GM21717 (cell line): ENCODE measurements around the gene RALBP1.

ENCODE experiments used
- ATAC-seq: cut with Tn5 transposase; IDR thresholded peaks from one replicate; pipeline ENCODE4 v1.9.1; 2021; ENCODE audit warnings: mild to moderate bottlenecking, moderate library complexity; ENCODE audit not compliant: unreplicated experiment

RALBP1 gene

DNA sequence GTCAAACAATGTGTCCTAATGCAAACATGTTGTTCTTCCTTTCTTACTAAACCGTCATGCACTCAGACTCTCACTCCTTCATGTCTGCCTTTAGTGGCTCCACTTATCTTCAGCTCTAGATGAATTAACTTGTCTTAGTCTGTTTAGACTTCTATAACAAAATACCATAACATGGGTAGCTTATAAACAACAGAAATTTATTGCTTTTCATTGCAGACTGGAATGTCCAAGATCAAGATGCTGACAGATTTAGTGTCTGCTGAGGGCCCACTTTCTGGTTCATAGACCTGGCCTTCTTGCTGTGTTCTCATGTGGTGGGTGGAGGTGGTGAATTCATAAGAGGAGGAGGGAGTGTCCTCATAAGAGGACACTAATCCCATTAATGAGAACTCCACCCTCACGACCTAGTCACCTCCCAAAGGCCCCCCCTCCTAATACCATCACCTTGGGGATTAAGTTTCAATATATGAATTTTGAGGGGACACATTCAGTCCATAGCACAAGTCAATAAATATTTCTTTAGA, 32.3 kb downstream of the RALBP1 start:
- ATAC-seq, result no peak

DNA sequence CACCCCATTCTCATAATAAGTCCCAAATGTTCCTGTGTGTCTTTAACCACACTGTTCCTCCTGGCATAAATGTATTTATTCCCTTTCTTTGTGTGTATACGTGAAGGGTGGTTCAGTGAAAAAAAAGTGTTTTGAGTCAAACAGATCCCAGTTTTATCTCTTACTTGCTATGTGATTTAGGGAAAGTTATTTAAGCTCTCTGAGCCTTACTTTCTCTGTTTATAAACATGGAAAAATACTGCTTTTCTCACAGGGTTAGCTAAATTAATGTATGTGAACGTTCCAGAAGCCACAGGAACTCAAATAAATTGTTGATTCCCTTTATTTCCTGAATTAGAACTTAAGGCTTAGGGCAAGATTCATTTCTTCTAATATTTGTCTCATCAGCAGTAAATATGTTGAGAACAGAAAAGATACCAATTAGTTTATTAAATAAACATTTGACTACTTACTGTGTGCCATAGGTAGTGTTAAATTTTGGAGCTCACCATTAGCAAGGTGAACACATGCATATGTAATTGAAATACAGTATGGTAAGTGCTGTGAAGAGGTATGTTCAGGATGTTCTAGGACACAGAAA, 33.2 kb downstream of the RALBP1 start:
- ATAC-seq, result no peak

DNA sequence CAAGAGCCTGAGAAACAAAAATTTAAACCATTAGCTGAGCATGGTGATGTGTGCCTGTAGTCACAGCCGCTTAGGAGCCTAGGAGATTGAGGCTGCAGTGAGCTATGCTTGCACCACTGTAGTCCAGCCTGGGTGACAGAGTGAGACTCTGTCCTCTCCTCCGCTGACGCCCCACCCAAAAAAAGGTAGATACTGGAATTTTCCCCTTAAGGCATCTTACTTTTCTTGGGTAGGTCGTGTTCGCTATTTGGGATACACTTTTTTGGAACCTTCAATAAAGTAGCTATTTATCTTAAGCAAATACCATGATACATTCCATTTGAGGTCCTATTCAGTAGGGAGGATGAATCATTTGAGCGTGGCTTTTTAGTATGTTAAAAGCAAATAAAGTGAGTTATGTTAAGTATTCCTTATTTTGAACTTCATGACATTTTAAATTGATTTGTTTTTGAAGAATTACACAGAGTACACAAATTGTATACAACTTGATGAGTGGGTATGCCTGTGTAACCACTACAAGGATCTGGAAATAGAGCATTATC, 38.7 kb downstream of the RALBP1 start:
- no peak for ATAC-seq

DNA sequence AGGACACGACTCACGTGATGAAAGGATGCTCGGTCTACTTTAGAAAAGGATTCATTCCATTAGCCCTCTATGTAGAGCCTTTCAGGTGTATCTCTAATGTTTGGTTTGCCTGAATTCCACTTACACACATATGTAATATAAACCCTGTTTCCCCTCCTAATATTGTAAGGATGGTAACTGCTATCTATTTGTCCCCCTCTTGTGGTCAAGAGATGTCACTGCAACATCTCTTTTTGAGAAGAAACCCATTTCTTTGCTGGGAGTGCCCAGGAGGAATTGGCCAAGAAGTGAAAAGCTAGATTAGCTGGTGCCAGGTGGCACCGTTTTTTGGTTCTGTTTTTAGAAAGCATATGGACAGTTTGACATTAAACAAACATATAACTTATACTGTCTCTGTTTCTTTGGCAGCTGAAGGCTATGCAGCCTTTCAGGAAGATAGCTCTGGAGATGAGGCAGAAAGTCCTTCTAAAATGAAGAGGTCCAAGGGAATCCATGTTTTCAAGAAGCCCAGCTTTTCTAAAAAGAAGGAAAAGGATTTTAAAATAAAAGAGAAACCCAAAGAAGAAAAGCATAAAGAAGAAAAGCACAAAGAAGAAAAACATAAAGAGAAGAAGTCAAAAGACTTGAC, 41.2 kb downstream of the RALBP1 start:
- no peak for ATAC-seq

GRCh38 chr18:9517869-9518268, 42.6 kb downstream of the RALBP1 start:
- no peak for ATAC-seq

- no peak for ATAC-seq
These were observed 44.1 kb downstream of the RALBP1 start for GRCh38 chr18:9519399-9519798.

GRCh38 chr18:9520666-9521065, 45.4 kb downstream of the RALBP1 start:
- ATAC-seq, result no peak

DNA sequence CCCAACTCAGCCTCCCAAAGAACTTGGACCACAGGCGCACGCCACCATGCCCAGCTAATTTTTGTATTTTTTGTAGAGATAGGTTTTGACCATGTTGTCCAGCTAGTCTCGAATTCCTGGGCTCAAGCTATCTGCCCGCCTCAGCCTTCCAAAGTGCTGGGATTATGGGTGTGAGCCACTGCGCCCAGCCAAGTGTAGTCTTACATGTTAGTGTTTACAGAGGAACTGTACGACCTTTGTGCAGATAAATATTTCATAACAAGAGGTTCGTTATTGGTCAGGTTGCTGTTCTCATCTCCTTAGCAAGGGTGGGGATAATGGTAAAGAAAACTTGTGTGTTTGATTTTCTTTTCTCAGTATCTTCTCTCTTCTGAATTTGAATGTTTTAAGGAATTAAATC, 46.5 kb downstream of the RALBP1 start:
- no peak for ATAC-seq

- ATAC-seq, result no peak
These were observed 47.6 kb downstream of the RALBP1 start for GRCh38 chr18:9522952-9523351.

DNA sequence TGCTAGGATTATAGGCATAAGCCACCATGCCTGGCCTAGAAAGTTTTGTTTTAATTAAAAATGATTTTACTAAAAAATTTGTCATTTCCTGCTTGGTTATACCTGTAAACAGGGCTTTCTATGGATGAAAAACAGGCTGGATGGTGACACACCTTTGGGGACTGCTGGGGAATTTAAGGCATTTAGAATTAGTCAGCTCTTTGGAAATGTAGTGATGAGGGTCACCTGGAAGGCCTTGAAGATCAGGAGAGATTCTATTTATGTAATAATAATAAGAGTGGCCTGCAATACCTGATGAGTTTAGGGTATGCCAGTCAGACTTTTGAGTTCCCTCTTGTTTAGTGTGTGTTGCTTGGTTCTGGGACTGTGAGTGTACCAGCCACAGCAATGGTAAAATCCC, 51.1 kb downstream of the RALBP1 start:
- ATAC-seq, result no peak

- ATAC-seq, result no peak
These were observed 55.1 kb downstream of the RALBP1 start for GRCh38 chr18:9530226-9531009.

DNA sequence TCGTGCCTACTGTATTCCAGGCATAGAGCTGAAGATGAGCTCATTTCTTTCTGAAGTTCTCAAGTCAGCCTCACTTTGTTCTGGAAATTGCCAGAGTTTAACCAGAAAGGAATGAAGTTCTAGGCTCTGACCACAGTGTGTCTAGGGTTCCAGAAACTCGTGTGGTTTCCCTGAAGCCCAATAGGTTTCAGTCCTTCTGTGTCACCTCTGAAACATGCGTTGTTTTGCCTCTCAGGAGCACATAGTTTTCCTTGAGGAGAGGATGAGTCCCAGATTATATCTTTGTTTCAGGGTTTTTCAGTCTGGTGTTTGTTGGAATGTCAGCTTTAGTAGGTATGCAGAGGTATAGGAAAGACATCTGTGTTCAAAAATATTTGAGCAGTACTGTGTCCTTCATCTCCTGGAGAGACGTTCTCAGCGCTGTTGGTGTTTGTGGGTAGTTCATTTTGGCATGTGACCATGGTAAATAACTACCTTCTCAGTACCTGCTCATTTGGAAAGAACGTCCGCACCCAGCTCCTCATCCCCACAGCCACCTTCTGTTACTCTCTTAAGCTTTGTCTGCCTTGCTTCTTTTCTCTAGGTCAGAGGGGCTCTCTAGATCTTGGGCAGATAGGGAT, 56.6 kb downstream of the RALBP1 start:
- ATAC-seq, result no peak

DNA sequence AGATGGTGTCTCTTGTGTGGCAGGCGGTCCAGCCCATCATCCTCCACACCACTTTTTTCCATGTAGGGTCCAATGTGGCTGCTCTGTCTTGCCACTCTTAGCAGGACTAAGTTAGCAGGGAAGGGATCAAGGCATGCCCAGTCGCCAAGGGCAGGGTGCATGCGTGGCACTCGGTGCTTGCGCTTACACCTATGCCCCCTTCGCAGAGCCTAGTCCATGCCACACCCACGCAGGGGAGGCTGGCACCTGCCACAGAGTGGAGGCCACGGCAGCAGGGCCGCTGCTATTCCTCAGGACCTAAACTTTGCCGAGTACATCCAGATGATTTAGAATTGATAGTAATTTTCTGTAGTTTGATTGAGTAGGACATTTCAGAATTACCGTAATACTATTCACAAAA, 59.5 kb downstream of the RALBP1 start:
- ATAC-seq, result no peak

DNA sequence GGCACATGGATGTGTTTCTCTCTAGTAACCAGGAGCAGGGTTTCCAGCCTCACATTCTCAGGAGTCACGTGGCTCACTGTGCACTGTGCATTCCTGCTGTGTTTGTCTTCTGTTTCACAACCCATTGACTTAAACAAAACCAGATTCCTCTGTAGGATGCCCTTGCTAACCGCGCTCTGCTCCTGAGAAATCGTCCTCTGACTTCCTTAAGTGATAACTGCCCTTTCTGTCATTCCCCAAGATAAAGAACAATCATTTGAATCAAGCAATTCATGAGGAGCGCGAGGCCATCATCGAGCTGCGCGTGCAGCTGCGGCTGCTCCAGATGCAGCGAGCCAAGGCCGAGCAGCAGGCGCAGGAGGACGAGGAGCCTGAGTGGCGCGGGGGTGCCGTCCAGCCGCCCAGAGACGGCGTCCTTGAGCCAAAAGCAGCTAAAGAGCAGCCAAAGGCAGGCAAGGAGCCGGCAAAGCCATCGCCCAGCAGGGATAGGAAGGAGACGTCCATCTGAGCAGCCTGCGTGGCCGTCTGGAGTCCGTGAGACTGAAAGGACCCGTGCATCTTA, 60.2 kb downstream of the RALBP1 start:
- no peak for ATAC-seq

DNA sequence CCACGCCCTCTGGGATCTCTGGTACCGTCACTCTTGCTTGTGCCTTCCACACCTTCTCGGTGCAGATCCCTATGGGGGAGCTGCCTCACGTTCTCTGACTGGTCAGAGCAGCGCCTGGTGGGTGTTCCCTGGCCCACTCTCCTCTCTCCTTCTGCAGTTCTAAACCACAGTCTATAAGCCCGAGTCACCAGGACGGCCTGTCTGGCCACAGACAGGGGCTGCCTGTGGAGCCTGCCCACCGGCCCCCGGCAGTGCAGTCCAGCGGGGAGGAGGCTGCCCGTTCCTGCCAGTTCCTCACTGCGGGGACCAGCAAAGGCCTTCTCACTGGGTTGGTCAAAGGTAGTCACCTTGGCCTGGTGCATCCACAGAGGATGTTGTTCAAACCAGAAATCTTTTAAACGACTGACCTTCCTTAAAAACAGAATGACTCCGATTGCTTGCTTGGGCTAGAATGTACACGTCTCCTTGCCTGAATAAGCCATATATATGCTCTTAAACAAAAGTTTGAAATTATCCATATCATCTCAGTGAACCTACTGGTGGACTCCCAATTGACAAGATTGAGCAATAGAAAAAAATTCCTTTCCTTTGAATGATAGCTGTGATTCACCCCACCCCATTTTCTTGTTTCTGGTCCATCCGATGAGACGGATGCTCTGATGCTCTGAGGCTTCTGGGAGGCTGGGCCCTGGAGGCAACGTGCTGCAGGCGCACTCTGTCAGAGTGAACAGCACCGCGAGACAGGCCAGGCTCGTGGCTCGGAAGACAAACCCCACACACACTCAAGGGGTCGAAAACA, 61.2 kb downstream of the RALBP1 start:
- no peak for ATAC-seq

- no peak for ATAC-seq
These were observed 62.4 kb downstream of the RALBP1 start for GRCh38 chr18:9537677-9538076.

DNA sequence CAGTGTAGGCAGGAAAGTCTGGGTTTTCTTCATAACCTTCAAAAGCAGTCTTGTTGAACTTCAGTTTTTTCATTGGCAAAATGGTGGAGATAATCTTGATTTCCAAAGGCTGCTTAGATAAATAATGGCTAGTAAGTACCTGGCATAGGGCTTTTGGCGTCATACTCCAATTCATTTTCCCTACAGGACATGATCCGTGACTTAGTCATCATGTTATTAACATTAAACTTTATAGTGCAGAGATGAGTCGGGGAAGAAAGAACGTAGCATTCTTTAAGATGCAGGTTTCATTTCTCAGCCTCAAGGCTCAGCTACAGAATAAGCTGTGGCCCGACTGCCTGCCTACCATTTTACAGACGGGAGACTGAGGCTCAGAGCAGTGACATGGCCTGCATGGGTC, 64.0 kb downstream of the RALBP1 start:
- ATAC-seq, result no peak

DNA sequence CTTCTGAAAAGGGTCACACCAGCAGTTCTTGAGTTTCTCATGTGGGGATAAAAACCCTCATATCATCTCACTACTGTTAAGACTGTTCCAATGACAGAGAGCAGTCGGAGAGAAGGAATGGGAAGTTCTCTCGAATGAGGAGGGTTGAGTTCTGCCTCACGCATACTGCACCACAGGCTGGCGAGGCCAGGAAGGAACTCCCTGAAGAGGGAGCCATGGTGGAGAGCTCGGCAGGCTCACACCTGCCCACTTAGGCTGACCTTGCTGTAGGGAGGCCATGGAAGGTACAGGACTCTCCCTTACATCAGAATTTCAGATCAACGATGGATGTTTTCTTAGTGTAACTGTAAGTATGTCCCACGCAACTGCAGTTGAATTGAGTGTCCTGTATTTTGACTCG, 64.6 kb downstream of the RALBP1 start:
- ATAC-seq, result no peak

DNA sequence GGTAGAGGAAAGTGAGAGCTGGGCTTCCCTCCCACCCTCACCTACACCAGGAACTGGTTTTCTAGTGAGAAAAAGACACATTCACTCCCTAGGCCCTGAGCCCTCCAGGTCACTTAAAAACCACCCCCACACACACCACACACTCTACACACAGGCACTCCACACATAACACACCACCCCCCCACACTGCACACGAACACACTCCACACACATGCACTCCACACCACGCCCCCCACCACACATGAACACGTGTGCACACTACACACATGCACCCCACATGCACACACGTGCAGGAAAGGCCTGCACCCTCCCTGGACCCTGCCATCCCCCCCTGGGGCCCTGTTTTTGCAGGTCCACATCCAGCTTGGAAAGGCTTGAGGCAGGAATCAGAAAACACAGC, 67.6 kb downstream of the RALBP1 start:
- ATAC-seq, result no peak

DNA sequence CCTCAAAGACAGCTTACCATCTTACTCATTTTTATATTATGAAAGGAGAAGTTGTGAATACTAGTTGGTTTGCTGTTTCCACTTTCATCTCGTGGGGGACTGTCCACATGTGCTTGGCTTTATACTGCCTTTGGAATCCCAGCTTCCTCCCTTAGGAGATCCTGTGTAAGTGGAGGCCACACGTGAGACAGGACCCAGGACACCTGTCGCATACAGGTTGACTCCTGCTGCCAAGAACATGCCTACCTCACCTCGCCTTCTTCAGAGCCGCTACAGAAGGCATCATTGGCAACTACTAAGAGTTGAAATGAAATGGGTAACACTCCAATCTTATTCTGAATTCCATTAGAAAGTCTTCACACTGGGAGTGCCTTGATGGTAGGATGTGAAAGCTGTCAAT, 69.7 kb downstream of the RALBP1 start:
- ATAC-seq, result no peak
